Thyroid gland (tissue), 4 donors: Measurements from ENCODE around the gene TMEM132C. TPM values are rescaled to one million over a fixed set of nuclear protein-coding genes. Genes with fewer than 3 reads are reported as not detected.

Experiments
- DNase-seq, 2 donors: peaks; one replicate each; pipeline ENCODE4 v3.0.0-alpha.2; 2019
- H3K27ac ChIP-seq, 3 donors: fragments of 200-600 bp; sonication (generic); 1 replicate in 2 of 3; 2 replicates in 1 of 3; pipeline ENCODE4 v1.5.1; 2016 to 2019; ENCODE audit warnings: mild to moderate bottlenecking in 1 of 3, moderate library complexity in 1 of 3
- H3K27me3 ChIP-seq: fragments of 200-600 bp; sonication (generic); one replicate; pipeline ENCODE4 v1.5.1; 2019
- H3K36me3 ChIP-seq, 2 donors: fragments of 200-600 bp; sonication (generic); one replicate each; pipeline ENCODE4 v1.5.1; 2016 to 2019
- H3K4me1 ChIP-seq, 2 donors: fragments of 200-600 bp; sonication (generic); one replicate each; pipeline ENCODE4 v1.5.1; 2017 to 2019
- H3K4me3 ChIP-seq, 3 donors: fragments of 200-600 bp; sonication (generic); replicated peaks in 1 of 3; 1 replicate in 2 of 3; 2 replicates in 1 of 3; pipeline ENCODE4 v1.5.1; 2016; ENCODE audit warnings: mild to moderate bottlenecking in 1 of 3
- H3K9me3 ChIP-seq: fragments of 200-600 bp; sonication (generic); one replicate; pipeline ENCODE4 v1.5.1; 2017
- CTCF ChIP-seq, 6 experiments: fragments of 200-600 bp in 3 of 6; fragments of 450-650 bp in 3 of 6; sonication (generic) in 3 of 6; IDR thresholded peaks; one replicate each; pipeline ENCODE4 v1.5.1; 2016 to 2019; ENCODE audit warnings: antibody characterized with exemption in 6 of 6, mild to moderate bottlenecking in 2 of 6, inconsistent platforms in 1 of 6, moderate library complexity in 1 of 6
- POLR2A ChIP-seq, 2 donors: fragments of 450-650 bp; IDR thresholded peaks; one replicate each; pipeline ENCODE4 v1.6.1; 2017; ENCODE audit warnings: antibody characterized with exemption in 2 of 2, mild to moderate bottlenecking in 2 of 2, moderate library complexity in 1 of 2
- WGBS, 2 donors: methylation state at CpG; one replicate each; pipeline ENCODE4 v1.1.5; 2017; 5-methylcytosine and 5-hydroxymethylcytosine counted together
- intact Hi-C: fragments of 100-400 bp; cut with DNase I; formaldehyde crosslinking; loops from one replicate; pipeline ENCODE4 v1.15.1; 2023
- total RNA-seq, 4 donors: library from RNA; depleted of rRNA; stranded (reverse); fragments of >200 nt; gene quantifications; one replicate each; pipeline ENCODE4 v1.2.3, GENCODE V29; 2016

TMEM132C gene
- total RNA-seq, 4 donors from 2014 or later = 0.27 to 2.5 (median 1.0) TPM

- WGBS, 2 donors = 61 to 76% methylated on average over 2 of the region's 2 CpGs
- Histone ChIP-seq H3K36me3 (no peaks in the 10 kb centered on the region), H3K27me3 (no peaks in the 10 kb centered on the region), H3K4me3 (no peak overlapping the region), H3K4me1 (no peaks in the 10 kb centered on the region), H3K9me3 (no peaks in the 10 kb centered on the region), H3K27ac (no peak overlapping the region)
- TF ChIP-seq CTCF (IDR thresholded peaks at IDR 0.05) = no peak
- no peak for TF ChIP-seq POLR2A (IDR thresholded peaks at IDR 0.05)
- intact Hi-C loops = no loop called here
- no peak for DNase-seq
Measured at GRCh38 chr12:128307791-128308190, 40.8 kb downstream of the TMEM132C start.

- no peak for TF ChIP-seq POLR2A (IDR thresholded peaks at IDR 0.05)
- TF ChIP-seq CTCF (IDR thresholded peaks at IDR 0.05) = no peak
- no peaks in the 10 kb centered on the region for H3K4me1 ChIP-seq
- H3K27me3 ChIP-seq = no peaks in the 10 kb centered on the region
- H3K36me3 ChIP-seq = no peaks in the 10 kb centered on the region
- H3K4me3 ChIP-seq = no peak overlapping the region
- no peak overlapping the region for H3K27ac ChIP-seq
- no peak for DNase-seq
- intact Hi-C loops = no loop called here
- H3K9me3 ChIP-seq = no peaks in the 10 kb centered on the region
- WGBS, 2 donors = 73 to 80% methylated on average over 2 of the region's 2 CpGs
Measured at GRCh38 chr12:128312661-128313060, 45.7 kb downstream of the TMEM132C start.

- no peaks in the 10 kb centered on the region for H3K27me3 ChIP-seq
- no peaks in the 10 kb centered on the region for H3K4me1 ChIP-seq
- no peaks in the 10 kb centered on the region for H3K36me3 ChIP-seq
- no peak for TF ChIP-seq CTCF (IDR thresholded peaks at IDR 0.05)
- no peak for TF ChIP-seq POLR2A (IDR thresholded peaks at IDR 0.05)
- no peak overlapping the region for H3K4me3 ChIP-seq
- intact Hi-C loops = no loop called here
- H3K27ac ChIP-seq = no peak overlapping the region
- H3K9me3 ChIP-seq = no peaks in the 10 kb centered on the region
- DNase-seq = no peak
- WGBS, 2 donors = 26 to 53% methylated on average over 2 of the region's 2 CpGs
Measured at GRCh38 chr12:128313931-128314330, 47.0 kb downstream of the TMEM132C start.

GRCh38 chr12:128314611-128315010 lies 47.6 kb downstream of the TMEM132C start:
- no peak overlapping the region for H3K4me3 ChIP-seq
- intact Hi-C loops = no loop called here
- H3K4me1 ChIP-seq = no peaks in the 10 kb centered on the region
- WGBS, 2 donors = 75 to 76% methylated on average over 3 of the region's 3 CpGs
- DNase-seq = no peak
- H3K27ac ChIP-seq = no peak overlapping the region
- no peaks in the 10 kb centered on the region for H3K9me3 ChIP-seq
- no peak for TF ChIP-seq POLR2A (IDR thresholded peaks at IDR 0.05)
- no peak for TF ChIP-seq CTCF (IDR thresholded peaks at IDR 0.05)
- no peaks in the 10 kb centered on the region for H3K27me3 ChIP-seq
- H3K36me3 ChIP-seq = no peaks in the 10 kb centered on the region

GRCh38 chr12:128316078-128316477 lies 49.1 kb downstream of the TMEM132C start:
- no peak for TF ChIP-seq POLR2A (IDR thresholded peaks at IDR 0.05)
- no peak for TF ChIP-seq CTCF (IDR thresholded peaks at IDR 0.05)
- DNase-seq = no peak
- no peaks in the 10 kb centered on the region for H3K27me3 ChIP-seq
- H3K36me3 ChIP-seq = no peaks in the 10 kb centered on the region
- WGBS, 2 donors = 60 to 74% methylated on average over 6 of the region's 6 CpGs
- H3K4me3 ChIP-seq = no peak overlapping the region
- H3K27ac ChIP-seq = no peak overlapping the region
- intact Hi-C loops = no loop called here
- H3K4me1 ChIP-seq = no peaks in the 10 kb centered on the region
- H3K9me3 ChIP-seq = no peaks in the 10 kb centered on the region
